SU-DHL-6 (cell line): ENCODE measurements around the gene FBXL15.

ENCODE experiments used
- EZH2phosphoT487 ChIP-seq: fragments of 200-600 bp; sonication (generic), shearing (Covaris generic); conservative IDR thresholded peaks from 2 replicates; pipeline ENCODE4 v1.6.1; 2018; ENCODE audit warnings: mild to moderate bottlenecking, antibody characterized with exemption, low read length, moderate library complexity, mixed read lengths
- TF ChIP-seq, protein P1 (sequence below): fragments of 200-600 bp; sonication (generic); IDR thresholded peaks from one replicate; pipeline ENCODE4 v1.5.1; 2017; ENCODE audit warnings: antibody characterized with exemption, mild to moderate bottlenecking, low read length, moderate library complexity; ENCODE audit not compliant: insufficient read depth, poor library complexity, severe bottlenecking

DNA sequence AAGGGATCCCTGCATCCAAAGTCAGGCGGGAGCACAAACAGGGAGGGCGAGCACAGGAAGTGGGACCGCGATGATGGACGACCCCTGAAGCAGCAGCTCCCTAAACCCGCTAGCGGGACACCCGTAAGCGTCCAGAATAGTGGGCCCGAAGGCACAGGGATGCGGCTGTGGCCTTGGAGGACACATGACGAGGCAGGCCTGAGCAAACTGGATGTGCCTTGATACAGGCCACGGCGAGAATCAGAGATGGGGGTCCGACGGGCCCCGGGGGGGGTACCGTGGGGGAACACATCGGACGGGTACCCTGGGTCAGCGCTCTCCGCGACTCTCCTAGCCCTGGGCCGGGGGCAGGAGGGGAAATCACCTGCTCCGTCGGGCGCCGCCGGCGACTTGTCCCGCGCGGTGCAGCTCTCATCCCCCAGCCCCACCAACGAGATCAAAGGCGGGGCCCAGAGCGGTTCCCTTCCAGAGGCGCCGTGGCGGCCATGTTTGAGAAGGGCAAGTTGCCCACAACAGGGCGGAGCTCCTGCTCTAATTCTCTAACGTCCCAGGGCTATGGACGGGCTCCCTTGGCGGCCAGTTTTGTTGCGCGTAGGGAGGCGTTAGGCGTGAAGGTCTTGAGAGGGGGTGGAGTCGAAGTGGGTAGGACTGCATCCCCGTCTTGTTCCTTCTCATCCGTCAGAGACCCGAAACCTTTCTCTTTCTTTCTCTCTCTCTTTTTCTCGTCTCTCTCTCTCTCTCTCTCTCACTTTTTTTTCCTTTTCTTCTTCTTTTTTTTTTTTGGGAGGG, 11.7 kb downstream of the FBXL15 start, which contains the start of gene CUEDC2:
- TF ChIP-seq, protein P1, sequence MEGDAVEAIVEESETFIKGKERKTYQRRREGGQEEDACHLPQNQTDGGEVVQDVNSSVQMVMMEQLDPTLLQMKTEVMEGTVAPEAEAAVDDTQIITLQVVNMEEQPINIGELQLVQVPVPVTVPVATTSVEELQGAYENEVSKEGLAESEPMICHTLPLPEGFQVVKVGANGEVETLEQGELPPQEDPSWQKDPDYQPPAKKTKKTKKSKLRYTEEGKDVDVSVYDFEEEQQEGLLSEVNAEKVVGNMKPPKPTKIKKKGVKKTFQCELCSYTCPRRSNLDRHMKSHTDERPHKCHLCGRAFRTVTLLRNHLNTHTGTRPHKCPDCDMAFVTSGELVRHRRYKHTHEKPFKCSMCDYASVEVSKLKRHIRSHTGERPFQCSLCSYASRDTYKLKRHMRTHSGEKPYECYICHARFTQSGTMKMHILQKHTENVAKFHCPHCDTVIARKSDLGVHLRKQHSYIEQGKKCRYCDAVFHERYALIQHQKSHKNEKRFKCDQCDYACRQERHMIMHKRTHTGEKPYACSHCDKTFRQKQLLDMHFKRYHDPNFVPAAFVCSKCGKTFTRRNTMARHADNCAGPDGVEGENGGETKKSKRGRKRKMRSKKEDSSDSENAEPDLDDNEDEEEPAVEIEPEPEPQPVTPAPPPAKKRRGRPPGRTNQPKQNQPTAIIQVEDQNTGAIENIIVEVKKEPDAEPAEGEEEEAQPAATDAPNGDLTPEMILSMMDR: no peak
- TF ChIP-seq EZH2phosphoT487: no peak
